HepG2 (cell line): Measurements from ENCODE around the gene NDUFAF5. TPM values are rescaled to one million over a fixed set of nuclear protein-coding genes. Genes with fewer than 3 reads are reported as not detected.

Source experiments
- FOXM1 ChIP-seq: sonication (generic); formaldehyde crosslinking; IDR thresholded peaks from 2 replicates; pipeline ENCODE4 v1.5.0; 2020; ENCODE audit warnings: missing genetic modification reagents
- GATAD1 ChIP-seq: IDR thresholded peaks from 2 replicates; pipeline ENCODE4 v1.6.1; 2016; ENCODE audit warnings: missing genetic modification reagents, missing compliant biosample characterization
- HMG20A ChIP-seq: IDR thresholded peaks from 2 replicates; pipeline ENCODE4 v1.6.1; 2016; ENCODE audit warnings: borderline replicate concordance
- JUND ChIP-seq: sonication (generic); formaldehyde crosslinking; IDR thresholded peaks from 2 replicates; pipeline ENCODE4 v1.8.0; 2022; ENCODE audit warnings: mild to moderate bottlenecking, missing genetic modification reagents
- KAT7 ChIP-seq: IDR thresholded peaks from 2 replicates; pipeline ENCODE4 v1.6.1; 2018; ENCODE audit warnings: borderline replicate concordance, missing compliant biosample characterization
- KDM5A ChIP-seq: fragments of 200-600 bp; sonication (generic); IDR thresholded peaks from 2 replicates; pipeline ENCODE4 v1.7.0; 2018; ENCODE audit warnings: antibody characterized with exemption, mild to moderate bottlenecking, low read length, borderline replicate concordance
- POLR2A ChIP-seq, 2 experiments: IDR thresholded peaks; 2 replicates each; pipeline ENCODE4 v1.6.1; 2011; ENCODE audit warnings: low read depth in 2 of 2, low read length in 2 of 2, mild to moderate bottlenecking in 1 of 2, moderate library complexity in 1 of 2; ENCODE audit not compliant: insufficient read depth in 1 of 2
- POLR2G ChIP-seq: fragments of 200-400 bp; formaldehyde crosslinking; IDR thresholded peaks from 2 replicates; pipeline ENCODE4 v1.6.1; 2018; ENCODE audit warnings: mild to moderate bottlenecking, low read depth, low read length, moderate library complexity
- RBAK ChIP-seq: sonication (generic); formaldehyde crosslinking; IDR thresholded peaks from 2 replicates; pipeline ENCODE4 v1.5.1; 2020; ENCODE audit warnings: mild to moderate bottlenecking, missing genetic modification reagents
- RCOR2 ChIP-seq: IDR thresholded peaks from 2 replicates; pipeline ENCODE4 v1.6.1; 2016; ENCODE audit warnings: missing biosample characterization, missing genetic modification reagents
- SAFB2 ChIP-seq: sonication (generic); formaldehyde crosslinking; IDR thresholded peaks from 2 replicates; pipeline ENCODE4 v1.5.1; 2020; ENCODE audit warnings: missing genetic modification reagents, low read depth, mild to moderate bottlenecking, borderline replicate concordance
- SCMH1 ChIP-seq: sonication (generic); formaldehyde crosslinking; IDR thresholded peaks from 2 replicates; pipeline ENCODE4 v1.9.0; 2021; ENCODE audit warnings: missing genetic modification reagents, mild to moderate bottlenecking, borderline replicate concordance
- SMARCC2 ChIP-seq: fragments of 450-650 bp; IDR thresholded peaks from 2 replicates; pipeline ENCODE4 v1.6.1; 2017; ENCODE audit warnings: antibody characterized with exemption, mild to moderate bottlenecking
- TGIF2 ChIP-seq: IDR thresholded peaks from 2 replicates; pipeline ENCODE4 v1.6.1; 2016; ENCODE audit warnings: control low read depth, missing compliant biosample characterization
- ZFP41 ChIP-seq: sonication (generic); formaldehyde crosslinking; IDR thresholded peaks from 2 replicates; pipeline ENCODE4 v1.4.0; 2020; ENCODE audit warnings: mild to moderate bottlenecking, missing genetic modification reagents, borderline replicate concordance
- ZNF20 ChIP-seq: sonication (generic); formaldehyde crosslinking; IDR thresholded peaks from 2 replicates; pipeline ENCODE4 v1.4.0; 2020; ENCODE audit warnings: mild to moderate bottlenecking, moderate library complexity, missing genetic modification reagents
- ZNF331 ChIP-seq: sonication (generic); formaldehyde crosslinking; IDR thresholded peaks from 2 replicates; pipeline ENCODE4 v1.4.0; 2020; ENCODE audit warnings: missing genetic modification reagents
- polyA plus RNA-seq, 8 experiments: library from polyadenylated mRNA; depleted of rRNA in 3 of 8; stranded (reverse) in 7 of 8; unstranded in 1 of 8; fragments of >200 nt; fragmentation: Illumina TruSeq in 4 of 8; extraction: Trizol in 4 of 8; gene quantifications; 2 replicates each; pipeline versions ENCODE4 v1.2.1 to v1.2.3, GENCODE V29; 2011 to 2016; ENCODE audit warnings: low read depth in 4 of 8, missing spikeins in 1 of 8, mixed read lengths in 1 of 8; ENCODE audit not compliant: insufficient read depth in 1 of 8
- total RNA-seq, 5 experiments: library from RNA; depleted of rRNA; stranded (reverse); fragments of >200 nt; fragmentation: Illumina TruSeq; extraction: Trizol; gene quantifications; 2 replicates each; pipeline ENCODE4 v1.2.3, GENCODE V29; 2016; ENCODE audit warnings: low read depth in 1 of 5
- TF ChIP-seq, protein P1 (sequence below): sonication (generic); formaldehyde crosslinking; IDR thresholded peaks from 2 replicates; pipeline ENCODE4 v1.4.0; 2020; ENCODE audit warnings: mild to moderate bottlenecking, missing genetic modification reagents
- TF ChIP-seq, protein P2 (sequence below): sonication (generic); formaldehyde crosslinking; IDR thresholded peaks from 2 replicates; pipeline ENCODE4 v1.4.0; 2020; ENCODE audit warnings: mild to moderate bottlenecking, missing genetic modification reagents
- TF ChIP-seq, protein P3 (sequence below): sonication (generic); formaldehyde crosslinking; IDR thresholded peaks from 2 replicates; pipeline ENCODE4 v1.4.0; 2020; ENCODE audit warnings: missing genetic modification reagents

Gene NDUFAF5
- total and polyA plus RNA-seq, 2 of the 13 experiments (the other 11 are each of a cell fraction or from before 2014, with no cell fraction given): 23.1 to 66.7 TPM

DNA sequence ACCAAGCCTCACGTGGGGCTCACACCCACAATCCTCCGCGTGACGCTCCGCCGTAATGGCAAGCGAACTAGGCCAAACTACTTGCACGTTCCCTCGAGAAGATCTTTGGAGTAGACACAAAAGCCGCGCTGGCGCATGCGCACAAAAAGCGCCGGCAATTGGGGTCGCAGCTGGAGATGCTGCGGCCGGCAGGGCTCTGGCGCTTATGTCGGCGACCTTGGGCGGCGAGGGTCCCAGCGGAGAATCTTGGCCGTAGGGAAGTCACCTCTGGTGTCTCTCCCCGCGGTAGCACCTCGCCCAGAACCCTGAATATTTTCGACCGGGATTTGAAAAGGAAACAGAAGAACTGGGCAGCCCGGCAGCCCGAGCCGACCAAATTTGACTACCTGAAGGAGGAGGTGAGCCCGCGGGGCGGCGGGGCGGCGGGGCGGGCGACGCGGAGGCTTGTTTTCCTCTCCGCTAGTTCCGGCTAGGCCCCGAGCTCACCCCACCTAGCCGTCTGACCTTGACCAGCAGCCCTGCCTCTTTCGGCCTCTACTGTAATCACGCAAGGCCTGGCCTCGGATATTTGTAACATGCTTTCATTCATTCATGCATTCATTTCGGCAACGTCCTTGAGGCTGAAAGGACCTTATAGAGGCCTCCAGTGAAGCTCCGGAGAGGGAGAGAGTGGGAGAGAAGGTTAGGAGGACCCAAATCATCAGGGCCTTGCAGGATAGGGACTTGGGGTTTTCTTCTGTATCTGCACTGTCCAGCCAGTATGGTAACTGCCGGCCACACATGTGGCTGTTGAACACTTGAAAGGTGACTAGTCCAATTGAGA, at the start of gene NDUFAF5, which contains the start of gene ESF1 (continued):
- TF ChIP-seq, protein P1, sequence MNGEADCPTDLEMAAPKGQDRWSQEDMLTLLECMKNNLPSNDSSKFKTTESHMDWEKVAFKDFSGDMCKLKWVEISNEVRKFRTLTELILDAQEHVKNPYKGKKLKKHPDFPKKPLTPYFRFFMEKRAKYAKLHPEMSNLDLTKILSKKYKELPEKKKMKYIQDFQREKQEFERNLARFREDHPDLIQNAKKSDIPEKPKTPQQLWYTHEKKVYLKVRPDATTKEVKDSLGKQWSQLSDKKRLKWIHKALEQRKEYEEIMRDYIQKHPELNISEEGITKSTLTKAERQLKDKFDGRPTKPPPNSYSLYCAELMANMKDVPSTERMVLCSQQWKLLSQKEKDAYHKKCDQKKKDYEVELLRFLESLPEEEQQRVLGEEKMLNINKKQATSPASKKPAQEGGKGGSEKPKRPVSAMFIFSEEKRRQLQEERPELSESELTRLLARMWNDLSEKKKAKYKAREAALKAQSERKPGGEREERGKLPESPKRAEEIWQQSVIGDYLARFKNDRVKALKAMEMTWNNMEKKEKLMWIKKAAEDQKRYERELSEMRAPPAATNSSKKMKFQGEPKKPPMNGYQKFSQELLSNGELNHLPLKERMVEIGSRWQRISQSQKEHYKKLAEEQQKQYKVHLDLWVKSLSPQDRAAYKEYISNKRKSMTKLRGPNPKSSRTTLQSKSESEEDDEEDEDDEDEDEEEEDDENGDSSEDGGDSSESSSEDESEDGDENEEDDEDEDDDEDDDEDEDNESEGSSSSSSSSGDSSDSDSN (CRISPR knock-in tag): peak; percentile 88
- peak; percentile 99 for TF ChIP-seq GATAD1 (CRISPR knock-in tag)
- peak; percentile 96 for TF ChIP-seq POLR2G
- TF ChIP-seq, protein P2, sequence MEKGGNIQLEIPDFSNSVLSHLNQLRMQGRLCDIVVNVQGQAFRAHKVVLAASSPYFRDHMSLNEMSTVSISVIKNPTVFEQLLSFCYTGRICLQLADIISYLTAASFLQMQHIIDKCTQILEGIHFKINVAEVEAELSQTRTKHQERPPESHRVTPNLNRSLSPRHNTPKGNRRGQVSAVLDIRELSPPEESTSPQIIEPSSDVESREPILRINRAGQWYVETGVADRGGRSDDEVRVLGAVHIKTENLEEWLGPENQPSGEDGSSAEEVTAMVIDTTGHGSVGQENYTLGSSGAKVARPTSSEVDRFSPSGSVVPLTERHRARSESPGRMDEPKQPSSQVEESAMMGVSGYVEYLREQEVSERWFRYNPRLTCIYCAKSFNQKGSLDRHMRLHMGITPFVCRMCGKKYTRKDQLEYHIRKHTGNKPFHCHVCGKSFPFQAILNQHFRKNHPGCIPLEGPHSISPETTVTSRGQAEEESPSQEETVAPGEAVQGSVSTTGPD (CRISPR knock-in tag): peak; percentile 67; the same call in 1 of the 2 replicates
- TF ChIP-seq TGIF2 (CRISPR knock-in tag): peak; percentile 100
- peak; percentile 81 for TF ChIP-seq HMG20A (CRISPR knock-in tag)
- TF ChIP-seq, protein P3, sequence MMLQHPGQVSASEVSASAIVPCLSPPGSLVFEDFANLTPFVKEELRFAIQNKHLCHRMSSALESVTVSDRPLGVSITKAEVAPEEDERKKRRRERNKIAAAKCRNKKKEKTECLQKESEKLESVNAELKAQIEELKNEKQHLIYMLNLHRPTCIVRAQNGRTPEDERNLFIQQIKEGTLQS (CRISPR knock-in tag): peak; percentile 60
- peak; percentile 34; the same call in 1 of the 2 replicates for TF ChIP-seq RCOR2 (CRISPR knock-in tag)
- TF ChIP-seq SMARCC2: no peak
- peak; percentile 40 to 87; a peak in 3 of 4 replicates for TF ChIP-seq POLR2A (IDR thresholded peaks at IDR 0.05; ENCODE audit: insufficient read depth in 1 of 2, low read depth in 2 of 2, low read length in 2 of 2)
- TF ChIP-seq KDM5A: peak; percentile 95
- TF ChIP-seq ZFP41 (CRISPR knock-in tag): no peak
- TF ChIP-seq SCMH1: no peak
- peak; percentile 98 for TF ChIP-seq ZNF331 (CRISPR knock-in tag)
- peak; percentile 82 for TF ChIP-seq JUND (CRISPR knock-in tag)
- TF ChIP-seq ZNF20 (CRISPR knock-in tag): peak; percentile 89; the same call in 1 of the 2 replicates
- TF ChIP-seq SAFB2 (CRISPR knock-in tag): peak; percentile 61; the same call in 1 of the 2 replicates
- peak; percentile 81 for TF ChIP-seq KAT7 (CRISPR knock-in tag)
- TF ChIP-seq FOXM1: 0 out of 2 replicates have a peak, but pooled peaks have one; percentile 60
- peak; percentile 56; the same call in 1 of the 2 replicates for TF ChIP-seq RBAK (CRISPR knock-in tag)
